Loucy (cell line): ENCODE results near the gene GATA3.

Source experiments
- H2AFZ ChIP-seq: fragments of 200-600 bp; sonication (generic); 2 replicates; pipeline ENCODE4 v1.6.0; 2016; ENCODE audit warnings: antibody characterized with exemption, mild to moderate bottlenecking, low read length, moderate library complexity
- H3F3A ChIP-seq: fragments of 200-600 bp; 2 replicates; pipeline ENCODE4 v1.6.0; 2016; ENCODE audit warnings: antibody characterized with exemption, low read depth, mild to moderate bottlenecking
- H3K27me3 ChIP-seq: fragments of 200-600 bp; sonication (generic); 2 replicates; pipeline ENCODE4 v1.6.1; 2014; ENCODE audit warnings: low read length, mild to moderate bottlenecking; ENCODE audit not compliant: insufficient read depth, poor library complexity, severe bottlenecking
- H3K36me3 ChIP-seq: fragments of 200-600 bp; sonication (generic); 2 replicates; pipeline ENCODE4 v1.6.1; 2016; ENCODE audit warnings: low read length; ENCODE audit not compliant: insufficient read depth
- H3K4me1 ChIP-seq: fragments of 200-600 bp; sonication (generic); 2 replicates; pipeline ENCODE4 v1.5.1; 2014; ENCODE audit warnings: low read length, mild to moderate bottlenecking; ENCODE audit not compliant: insufficient read depth, poor library complexity, severe bottlenecking
- H3K4me2 ChIP-seq: fragments of 200-600 bp; sonication (generic); 2 replicates; pipeline ENCODE4 v1.6.0; 2014; ENCODE audit warnings: antibody characterized with exemption, low read length, low read depth, mild to moderate bottlenecking; ENCODE audit not compliant: poor library complexity, severe bottlenecking
- H3K4me3 ChIP-seq: fragments of 200-600 bp; sonication (generic); 2 replicates; pipeline ENCODE4 v1.5.1; 2014; ENCODE audit warnings: low read length, mild to moderate bottlenecking, mixed read lengths; ENCODE audit not compliant: poor library complexity, severe bottlenecking
- H3K79me2 ChIP-seq: fragments of 200-600 bp; sonication (generic); 2 replicates; pipeline ENCODE4 v1.6.1; 2014; ENCODE audit warnings: low read length; ENCODE audit not compliant: insufficient read depth
- H3K9ac ChIP-seq: fragments of 200-600 bp; sonication (generic); 2 replicates; pipeline ENCODE4 v1.6.0; 2014; ENCODE audit warnings: mild to moderate bottlenecking, low read depth, low read length, moderate library complexity; ENCODE audit not compliant: poor library complexity, severe bottlenecking
- H3K9me2 ChIP-seq: fragments of 200-600 bp; sonication (generic); replicated peaks from 2 replicates; pipeline ENCODE4 v1.6.1; 2016; ENCODE audit warnings: low read depth, low read length, mixed read lengths
- H3K9me3 ChIP-seq: fragments of 200-600 bp; sonication (generic); 2 replicates; pipeline ENCODE4 v1.6.1; 2014; ENCODE audit warnings: mild to moderate bottlenecking, antibody characterized with exemption, low read length, low read depth; ENCODE audit not compliant: insufficient read depth
- H4K20me1 ChIP-seq: fragments of 200-600 bp; sonication (generic); 2 replicates; pipeline ENCODE4 v1.6.0; 2014; ENCODE audit warnings: antibody characterized with exemption, low read length, mild to moderate bottlenecking; ENCODE audit not compliant: insufficient read depth, poor library complexity, severe bottlenecking
- CTCF ChIP-seq: fragments of 200-600 bp; sonication (generic); conservative IDR thresholded peaks from 2 replicates; pipeline ENCODE4 v1.5.1; 2014; ENCODE audit warnings: mild to moderate bottlenecking, antibody characterized with exemption, low read length
- EZH2phosphoT487 ChIP-seq: fragments of 200-600 bp; IDR thresholded peaks from 2 replicates; pipeline ENCODE4 v1.6.1; 2018; ENCODE audit warnings: antibody characterized with exemption, mild to moderate bottlenecking, moderate library complexity, borderline replicate concordance

The GATA3 gene

GRCh38 chr10:8035641-8036470, 18.6 kb upstream of the GATA3 start:
- no peak overlapping the region for H3K4me3 ChIP-seq

GRCh38 chr10:8036506-8037198, 17.8 kb upstream of the GATA3 start:
- Histone ChIP-seq H2AFZ (no peak overlapping the region), H3K9me2 (no peaks in the 10 kb centered on the region), H3K4me1 (no peaks in the 10 kb centered on the region), H3K4me2 (no peak overlapping the region), H3F3A (no peaks in the 10 kb centered on the region), H4K20me1 (no peaks in the 10 kb centered on the region), H3K9me3 (no peaks in the 10 kb centered on the region), H3K27me3 (no peaks in the 10 kb centered on the region), H3K4me3 (no peak overlapping the region), H3K36me3 (no peaks in the 10 kb centered on the region), H3K9ac (no peak overlapping the region), H3K79me2 (no peaks in the 10 kb centered on the region)
- TF ChIP-seq CTCF (no peak), EZH2phosphoT487 (no peak)

More at GRCh38 chr10:8035641-8036470, 18.6 kb upstream of the GATA3 start:
- no peak overlapping the region for H3K9ac ChIP-seq
- no peaks in the 10 kb centered on the region for H3K27me3 ChIP-seq
- no peak overlapping the region for H3K4me2 ChIP-seq
- TF ChIP-seq EZH2phosphoT487 = no peak
- TF ChIP-seq CTCF = no peak
- no peaks in the 10 kb centered on the region for H3F3A ChIP-seq
- no peaks in the 10 kb centered on the region for H3K36me3 ChIP-seq
- H3K9me3 ChIP-seq = no peaks in the 10 kb centered on the region
- no peak overlapping the region for H2AFZ ChIP-seq
- H4K20me1 ChIP-seq = no peaks in the 10 kb centered on the region
- H3K9me2 ChIP-seq = no peaks in the 10 kb centered on the region
- no peaks in the 10 kb centered on the region for H3K79me2 ChIP-seq
- no peaks in the 10 kb centered on the region for H3K4me1 ChIP-seq

- Histone ChIP-seq H3K79me2 (no peaks in the 10 kb centered on the region), H3F3A (no peaks in the 10 kb centered on the region), H3K4me3 (no peak overlapping the region), H3K9me2 (no peaks in the 10 kb centered on the region), H4K20me1 (no peaks in the 10 kb centered on the region), H3K9me3 (no peaks in the 10 kb centered on the region), H3K27me3 (no peaks in the 10 kb centered on the region), H2AFZ (no peak overlapping the region), H3K36me3 (no peaks in the 10 kb centered on the region), H3K4me1 (no peaks in the 10 kb centered on the region), H3K9ac (no peak overlapping the region), H3K4me2 (no peak overlapping the region)
- no peak for TF ChIP-seq EZH2phosphoT487
- no peak for TF ChIP-seq CTCF
Observed at GRCh38 chr10:8037199-8037801, 17.2 kb upstream of the GATA3 start.
